HG03457 (cell line): Measurements from ENCODE around the gene ZC3H10.
"Not testable (repeated sequence)": the region's sequence is repeated elsewhere in the genome, so short reads cannot be mapped to it uniquely, and the experiment has no call there.

Source experiments
- ATAC-seq: cut with Tn5 transposase; IDR thresholded peaks from one replicate; pipeline ENCODE4 v1.9.1; 2021; ENCODE audit warnings: moderate number of reproducible peaks; ENCODE audit not compliant: unreplicated experiment

Gene ZC3H10

GRCh38 chr12:56101045-56101444 is 17.0 kb upstream of the ZC3H10 start:
- ATAC-seq: no peak

GRCh38 chr12:56102683-56103065 is 15.4 kb upstream of the ZC3H10 start:
- ATAC-seq: no peak

GRCh38 chr12:56103066-56103711 is 14.9 kb upstream of the ZC3H10 start:
- no peak for ATAC-seq

GRCh38 chr12:56103823-56104108 is 14.3 kb upstream of the ZC3H10 start:
- ATAC-seq: peak; percentile 3

GRCh38 chr12:56104109-56104814 is 13.8 kb upstream of the ZC3H10 start, which contains the start of gene PA2G4:
TSS of gene PA2G4 (plus strand) at chr12:56104559. CDS start at chr12:56104738, 179 bp downstream.
- ATAC-seq: peak; percentile 88

GRCh38 chr12:56104815-56105608 is 13.1 kb upstream of the ZC3H10 start:
- peak; percentile 19 for ATAC-seq

GRCh38 chr12:56105609-56105902 is 12.5 kb upstream of the ZC3H10 start:
- ATAC-seq: no peak

- no peak for ATAC-seq
Observed at GRCh38 chr12:56107242-56107641, 10.8 kb upstream of the ZC3H10 start.

GRCh38 chr12:56110571-56110970 is 7.5 kb upstream of the ZC3H10 start:
- ATAC-seq: no peak

GRCh38 chr12:56114084-56114483 is 4.0 kb upstream of the ZC3H10 start:
- ATAC-seq: no peak

- ATAC-seq: no peak
Observed at GRCh38 chr12:56115329-56115728, 2.7 kb upstream of the ZC3H10 start.

GRCh38 chr12:56116267-56117081 is 1.6 kb upstream of the ZC3H10 start, which contains the start of gene RPL41:
TSS of gene RPL41 (plus strand) at chr12:56116633.
- ATAC-seq: peak; percentile 35

- ATAC-seq: not testable (repeated sequence)
Observed at GRCh38 chr12:56117082-56117706, 872 bp upstream of the ZC3H10 start.

GRCh38 chr12:56118688-56119357 is 757 bp downstream of the ZC3H10 start:
- no peak for ATAC-seq

- ATAC-seq: no peak
Observed at GRCh38 chr12:56119361-56119796, 1.3 kb downstream of the ZC3H10 start.

GRCh38 chr12:56120158-56120846 is 2.2 kb downstream of the ZC3H10 start:
- no peak for ATAC-seq

- ATAC-seq: no peak
Observed at GRCh38 chr12:56121204-56121870, 3.3 kb downstream of the ZC3H10 start.

GRCh38 chr12:56122637-56123036 is 4.6 kb downstream of the ZC3H10 start:
- ATAC-seq: no peak

GRCh38 chr12:56124133-56124532 is 6.1 kb downstream of the ZC3H10 start:
- ATAC-seq: no peak
